Rectal smooth muscle tissue (tissue), 1 donor: ENCODE data around the gene YAP1.
A peak's percentile ranks its signal among the peaks of the same experiment; 100 is the strongest.

ENCODE experiments used
- H3K27ac ChIP-seq: one replicate; pipeline ENCODE4 v1.7.0; 2013; ENCODE audit warnings: low read depth, low read length, inconsistent platforms
- H3K27me3 ChIP-seq: one replicate; pipeline ENCODE4 v1.7.0; 2013; ENCODE audit warnings: low read length; ENCODE audit not compliant: control insufficient read depth, insufficient read depth
- H3K36me3 ChIP-seq: one replicate; pipeline ENCODE4 v1.7.0; 2013; ENCODE audit warnings: low read length; ENCODE audit not compliant: control insufficient read depth, insufficient read depth
- H3K4me1 ChIP-seq: one replicate; pipeline ENCODE4 v1.7.0; 2013; ENCODE audit warnings: low read length; ENCODE audit not compliant: control insufficient read depth, insufficient read depth
- H3K4me3 ChIP-seq: one replicate; pipeline ENCODE4 v1.7.0; 2013; ENCODE audit warnings: low read length
- H3K9ac ChIP-seq: one replicate; pipeline ENCODE4 v1.7.0; 2013; ENCODE audit warnings: low read length

Gene YAP1

GRCh38 chr11:102108734-102109440, 1.4 kb upstream of the YAP1 start:
- H3K27me3 ChIP-seq, result no peaks in the 10 kb centered on the region
- peak overlapping the region; percentile 92 for H3K4me3 ChIP-seq
- no peak overlapping the region for H3K9ac ChIP-seq
- H3K4me1 ChIP-seq, result peaks cover 3% of the 10 kb centered on the region
- H3K36me3 ChIP-seq, result no peaks in the 10 kb centered on the region
- peak overlapping the region; percentile 95 for H3K27ac ChIP-seq

- H3K36me3 ChIP-seq, result no peaks in the 10 kb centered on the region
- H3K27me3 ChIP-seq, result no peaks in the 10 kb centered on the region
- peaks cover 5% of the 10 kb centered on the region for H3K4me1 ChIP-seq
- peak overlapping the region; percentile 92 for H3K4me3 ChIP-seq
- peak overlapping the region; percentile 95 for H3K27ac ChIP-seq
- H3K9ac ChIP-seq, result peak overlapping the region; percentile 86
Measured at GRCh38 chr11:102110761-102111010, 439 bp downstream of the YAP1 start.

- H3K27ac ChIP-seq, result peak overlapping the region; percentile 95
- peaks cover 5% of the 10 kb centered on the region for H3K4me1 ChIP-seq
- no peaks in the 10 kb centered on the region for H3K36me3 ChIP-seq
- peak overlapping the region; percentile 92 for H3K4me3 ChIP-seq
- H3K27me3 ChIP-seq, result no peaks in the 10 kb centered on the region
- H3K9ac ChIP-seq, result peak overlapping the region; percentile 86
Measured at GRCh38 chr11:102111011-102111786, 952 bp downstream of the YAP1 start.

GRCh38 chr11:102111787-102112508, 1.7 kb downstream of the YAP1 start:
- H3K36me3 ChIP-seq, result no peaks in the 10 kb centered on the region
- no peaks in the 10 kb centered on the region for H3K27me3 ChIP-seq
- peak overlapping the region; percentile 92 for H3K4me3 ChIP-seq
- H3K27ac ChIP-seq, result peak overlapping the region; percentile 95
- peaks cover 5% of the 10 kb centered on the region for H3K4me1 ChIP-seq
- peak overlapping the region; percentile 66 for H3K9ac ChIP-seq

GRCh38 chr11:102112509-102112821, 2.2 kb downstream of the YAP1 start:
- H3K36me3 ChIP-seq, result no peaks in the 10 kb centered on the region
- peaks cover 5% of the 10 kb centered on the region for H3K4me1 ChIP-seq
- H3K27ac ChIP-seq, result peak overlapping the region; percentile 95
- H3K27me3 ChIP-seq, result no peaks in the 10 kb centered on the region
- H3K4me3 ChIP-seq, result peak overlapping the region; percentile 92
- H3K9ac ChIP-seq, result no peak overlapping the region

GRCh38 chr11:102114032-102114431, 3.8 kb downstream of the YAP1 start:
- H3K4me1 ChIP-seq, result peaks cover 5% of the 10 kb centered on the region
- no peak overlapping the region for H3K9ac ChIP-seq
- no peak overlapping the region for H3K4me3 ChIP-seq
- no peaks in the 10 kb centered on the region for H3K36me3 ChIP-seq
- no peak overlapping the region for H3K27ac ChIP-seq
- H3K27me3 ChIP-seq, result no peaks in the 10 kb centered on the region

- H3K27me3 ChIP-seq, result no peaks in the 10 kb centered on the region
- no peak overlapping the region for H3K4me3 ChIP-seq
- H3K36me3 ChIP-seq, result no peaks in the 10 kb centered on the region
- no peak overlapping the region for H3K27ac ChIP-seq
- no peak overlapping the region for H3K9ac ChIP-seq
- peaks cover 9% of the 10 kb centered on the region for H3K4me1 ChIP-seq
Measured at GRCh38 chr11:102115557-102115956, 5.3 kb downstream of the YAP1 start.

GRCh38 chr11:102116453-102117205, 6.4 kb downstream of the YAP1 start:
- H3K4me3 ChIP-seq, result no peak overlapping the region
- H3K27ac ChIP-seq, result no peak overlapping the region
- H3K4me1 ChIP-seq, result peaks cover 10% of the 10 kb centered on the region
- H3K9ac ChIP-seq, result no peak overlapping the region
- no peaks in the 10 kb centered on the region for H3K27me3 ChIP-seq
- no peaks in the 10 kb centered on the region for H3K36me3 ChIP-seq

- Histone ChIP-seq H3K27ac (no peak overlapping the region), H3K4me3 (no peak overlapping the region), H3K36me3 (no peaks in the 10 kb centered on the region), H3K4me1 (peaks cover 10% of the 10 kb centered on the region), H3K27me3 (no peaks in the 10 kb centered on the region), H3K9ac (no peak overlapping the region)
Measured at GRCh38 chr11:102117472-102118113, 7.3 kb downstream of the YAP1 start.

- no peaks in the 10 kb centered on the region for H3K36me3 ChIP-seq
- no peak overlapping the region for H3K27ac ChIP-seq
- H3K27me3 ChIP-seq, result no peaks in the 10 kb centered on the region
- no peak overlapping the region for H3K9ac ChIP-seq
- no peak overlapping the region for H3K4me3 ChIP-seq
- H3K4me1 ChIP-seq, result peaks cover 10% of the 10 kb centered on the region
Measured at GRCh38 chr11:102118937-102119336, 8.7 kb downstream of the YAP1 start.

- no peak overlapping the region for H3K9ac ChIP-seq
Measured at GRCh38 chr11:102119997-102120396, 9.8 kb downstream of the YAP1 start.

More at GRCh38 chr11:102119997-102120396, 9.8 kb downstream of the YAP1 start:
- Histone ChIP-seq H3K4me1 (peaks cover 10% of the 10 kb centered on the region), H3K4me3 (no peak overlapping the region), H3K36me3 (no peaks in the 10 kb centered on the region), H3K27ac (no peak overlapping the region), H3K27me3 (no peaks in the 10 kb centered on the region)
